GM18870 (cell line): ENCODE results near the gene NCKAP5.

Experiments
- ATAC-seq: cut with Tn5 transposase; IDR thresholded peaks from one replicate; pipeline ENCODE4 v1.9.1; 2021; ENCODE audit warnings: moderate library complexity; ENCODE audit not compliant: unreplicated experiment

NCKAP5 gene

GRCh38 chr2:133498662-133499585, 69.3 kb downstream of the NCKAP5 start:
- ATAC-seq: peak; percentile 74

- no peak for ATAC-seq
Measured at GRCh38 chr2:133497951-133498565, 70.2 kb downstream of the NCKAP5 start.

- no peak for ATAC-seq
Measured at GRCh38 chr2:133497270-133497893, 70.9 kb downstream of the NCKAP5 start.

GRCh38 chr2:133496501-133497269, 71.6 kb downstream of the NCKAP5 start:
- no peak for ATAC-seq

- ATAC-seq: no peak
Measured at GRCh38 chr2:133495226-133495625, 73.0 kb downstream of the NCKAP5 start.

GRCh38 chr2:133492719-133493380, 75.4 kb downstream of the NCKAP5 start:
- no peak for ATAC-seq

- no peak for ATAC-seq
Measured at GRCh38 chr2:133490411-133490980, 77.8 kb downstream of the NCKAP5 start.

- no peak for ATAC-seq
Measured at GRCh38 chr2:133489641-133490410, 78.4 kb downstream of the NCKAP5 start.

GRCh38 chr2:133489146-133489545, 79.1 kb downstream of the NCKAP5 start:
- ATAC-seq: no peak

GRCh38 chr2:133486771-133487191, 81.5 kb downstream of the NCKAP5 start:
- ATAC-seq: no peak

GRCh38 chr2:133485868-133486267, 82.4 kb downstream of the NCKAP5 start:
- no peak for ATAC-seq

GRCh38 chr2:133484784-133485183, 83.5 kb downstream of the NCKAP5 start:
- no peak for ATAC-seq

GRCh38 chr2:133484106-133484505, 84.2 kb downstream of the NCKAP5 start:
- no peak for ATAC-seq

GRCh38 chr2:133483181-133483580, 85.1 kb downstream of the NCKAP5 start:
- ATAC-seq: no peak

- no peak for ATAC-seq
Measured at GRCh38 chr2:133480707-133481429, 87.4 kb downstream of the NCKAP5 start.

GRCh38 chr2:133477616-133477990, 90.7 kb downstream of the NCKAP5 start:
- ATAC-seq: no peak

GRCh38 chr2:133476931-133477615, 91.2 kb downstream of the NCKAP5 start:
- no peak for ATAC-seq

GRCh38 chr2:133476286-133476685, 92.0 kb downstream of the NCKAP5 start:
- ATAC-seq: no peak
